ENCODE data around the gene CALML3. TPM values are rescaled to one million over a fixed set of nuclear protein-coding genes. Genes with fewer than 3 reads are reported as not detected.

The CALML3 gene
- polyA plus RNA-seq, 12 donors = 0.18 to 0.50 (median 0.33) TPM; not detected in 2

DNA sequence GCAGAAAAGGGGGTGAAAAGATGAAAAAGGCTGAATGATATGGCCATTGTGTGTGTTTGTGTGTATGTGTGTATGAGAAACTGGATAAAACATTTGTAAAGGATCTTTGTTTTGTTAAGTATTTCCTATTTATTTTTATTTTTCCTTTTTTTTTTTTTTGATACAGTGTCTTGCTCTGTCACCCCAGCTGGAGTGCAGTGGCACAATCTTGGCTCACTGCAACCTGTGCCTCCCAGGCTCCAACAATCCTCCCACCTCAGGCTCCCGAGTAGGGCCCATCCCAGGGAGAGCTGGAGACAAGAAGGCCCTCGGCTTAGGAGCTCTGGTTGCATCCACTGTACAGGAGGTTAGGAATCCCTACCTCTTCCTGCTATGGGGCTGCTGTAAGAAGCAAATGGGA is 18.5 kb upstream of the CALML3 start:
- no peak for DNase-seq

DNA sequence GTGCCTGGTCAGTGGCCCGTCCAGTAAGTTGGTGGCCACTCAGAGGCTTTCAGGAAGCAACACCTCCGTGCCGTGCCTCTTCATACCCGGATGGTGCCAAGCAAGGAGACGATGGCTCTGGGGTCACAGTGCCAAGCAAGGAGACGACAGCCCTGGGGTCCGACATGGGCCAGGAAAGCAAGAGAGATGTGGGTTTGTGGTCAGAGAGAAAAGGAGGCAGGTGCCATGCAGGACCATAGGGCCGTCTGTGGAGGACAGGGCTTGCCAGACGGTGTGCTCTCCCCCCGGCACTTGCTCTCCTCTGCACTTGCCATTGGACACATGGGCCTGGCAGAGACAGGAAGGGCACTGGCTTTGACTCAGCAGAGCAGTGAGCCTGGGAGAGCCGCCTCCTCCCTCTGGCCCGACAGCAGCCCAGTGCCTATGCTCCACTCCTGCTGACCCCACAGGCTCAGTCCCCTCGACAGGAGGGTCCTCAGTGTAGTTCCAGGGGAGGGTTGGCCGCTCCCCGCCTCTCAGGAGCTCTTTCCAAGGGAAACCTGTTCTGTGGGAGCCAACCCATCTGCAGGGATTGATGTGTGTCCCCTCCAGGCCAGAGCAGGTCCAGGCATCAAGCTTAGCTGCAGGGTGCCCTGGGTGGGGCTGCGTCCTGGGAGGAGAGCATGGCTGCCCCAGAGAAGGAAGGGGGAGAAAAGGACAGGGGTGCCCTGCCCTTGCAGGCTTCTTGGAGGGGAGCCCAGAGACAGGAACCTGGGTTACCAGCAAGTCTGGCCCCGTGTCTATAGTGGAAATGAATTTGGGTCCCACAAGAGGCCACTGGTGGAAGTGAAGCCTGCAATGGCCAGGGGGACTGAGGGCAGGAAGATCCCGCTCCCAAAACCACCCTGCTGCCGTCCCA is 17.8 kb upstream of the CALML3 start:
- no peak for DNase-seq

DNA sequence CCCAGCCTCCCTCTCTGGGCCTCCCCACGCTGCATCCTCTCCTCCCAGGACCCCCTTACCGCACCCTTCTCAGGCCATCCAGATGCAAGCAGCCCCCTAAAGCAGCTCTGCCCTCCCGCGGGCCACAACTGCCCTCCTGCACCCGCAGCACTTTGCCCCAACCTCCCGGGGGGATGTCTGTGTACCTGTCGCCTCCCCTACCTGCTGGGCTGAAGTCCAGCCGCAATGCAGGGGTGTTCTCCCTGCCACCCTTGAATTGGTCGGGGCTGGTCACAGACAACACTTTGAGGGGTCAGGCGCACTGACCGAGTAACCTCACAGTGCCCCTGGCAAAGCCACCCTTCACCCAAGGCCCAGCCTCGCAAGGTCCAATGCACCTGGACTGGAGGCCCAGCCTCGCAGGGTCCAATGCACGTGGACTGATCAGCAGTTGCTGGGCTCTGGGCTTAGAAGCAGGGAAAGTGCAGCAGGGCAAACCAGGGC is 17.1 kb upstream of the CALML3 start:
- DNase-seq = no peak

DNA sequence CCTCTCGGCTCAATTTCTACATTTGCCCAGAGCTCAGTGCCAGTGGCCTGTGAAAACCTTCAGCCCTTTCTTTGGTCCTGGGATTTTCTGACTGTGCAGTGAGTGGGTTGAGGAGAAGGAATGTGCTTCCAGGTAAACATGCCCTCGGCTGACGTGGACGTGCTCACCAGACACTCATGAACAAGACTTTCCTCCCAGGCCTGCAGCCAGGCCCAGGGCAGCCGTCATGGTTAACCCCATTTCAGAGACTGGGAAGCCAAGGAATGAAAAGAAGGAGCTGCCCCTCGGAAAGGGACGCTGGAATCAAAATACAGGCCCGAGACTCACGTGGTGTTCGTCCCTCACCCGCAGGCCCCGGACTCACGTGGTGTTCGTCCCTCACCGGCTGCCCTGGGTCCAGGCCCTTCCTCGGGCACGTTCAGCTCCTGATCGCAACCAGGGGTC is 16.6 kb upstream of the CALML3 start:
- DNase-seq = no peak

DNA sequence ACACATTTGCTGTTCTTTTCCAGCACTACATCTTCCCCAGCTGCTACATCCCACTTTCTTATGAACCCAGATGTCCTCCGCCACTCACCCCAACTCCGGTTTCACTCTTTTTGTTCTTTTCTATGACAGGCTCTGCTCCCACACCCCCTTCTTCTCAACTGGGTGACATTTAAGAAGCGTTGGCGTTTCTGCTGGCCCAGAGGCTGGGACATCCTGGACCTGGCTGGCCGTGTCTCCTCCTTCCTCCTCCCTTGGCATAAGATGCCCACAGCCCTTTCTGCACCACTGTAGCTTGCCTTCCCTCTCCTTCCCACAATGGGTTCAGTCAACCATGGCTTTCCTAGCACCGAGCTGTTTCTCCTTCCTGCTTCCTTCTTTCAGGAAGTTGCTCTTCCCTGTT is 16.0 kb upstream of the CALML3 start:
- no peak for DNase-seq

DNA sequence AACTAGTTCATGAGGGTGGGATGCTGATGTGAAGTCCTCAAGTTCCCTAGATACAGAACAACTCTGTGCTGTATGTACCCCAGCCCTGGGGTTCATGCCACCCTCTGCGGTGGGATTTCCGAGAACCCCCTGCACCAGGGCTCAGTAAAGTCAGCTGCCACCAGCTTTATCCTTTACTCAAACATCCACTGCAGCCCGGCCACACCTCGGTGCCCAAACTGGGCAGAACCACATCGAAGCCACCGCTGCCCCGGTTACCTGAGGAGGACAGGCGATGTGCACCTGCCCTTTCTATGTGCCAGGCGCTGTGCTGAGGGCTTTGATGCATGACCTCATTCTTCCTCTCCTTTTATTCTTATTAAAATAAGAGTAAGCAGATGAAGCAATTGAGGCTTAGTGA is 15.5 kb upstream of the CALML3 start:
- no peak for DNase-seq

DNA sequence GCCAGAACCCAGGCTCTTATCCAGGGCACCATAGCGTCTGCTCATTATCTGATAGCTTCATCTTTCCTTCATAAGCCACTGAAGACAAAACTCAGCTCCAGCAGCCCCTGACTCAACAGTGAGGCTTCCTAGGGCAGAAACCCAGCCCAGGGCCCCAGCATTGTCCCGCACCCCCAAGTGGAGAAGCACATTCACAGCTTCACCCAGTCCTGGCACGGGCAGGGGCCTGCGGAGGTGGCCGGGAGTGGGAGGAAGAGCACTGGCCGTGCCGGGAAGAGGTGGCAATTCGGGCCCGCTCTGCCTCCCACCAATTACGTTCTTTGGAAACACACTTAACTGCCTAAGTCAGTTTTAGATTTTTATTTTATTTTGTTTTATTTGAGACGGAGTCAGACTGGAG is 15.1 kb upstream of the CALML3 start:
- DNase-seq = no peak

DNA sequence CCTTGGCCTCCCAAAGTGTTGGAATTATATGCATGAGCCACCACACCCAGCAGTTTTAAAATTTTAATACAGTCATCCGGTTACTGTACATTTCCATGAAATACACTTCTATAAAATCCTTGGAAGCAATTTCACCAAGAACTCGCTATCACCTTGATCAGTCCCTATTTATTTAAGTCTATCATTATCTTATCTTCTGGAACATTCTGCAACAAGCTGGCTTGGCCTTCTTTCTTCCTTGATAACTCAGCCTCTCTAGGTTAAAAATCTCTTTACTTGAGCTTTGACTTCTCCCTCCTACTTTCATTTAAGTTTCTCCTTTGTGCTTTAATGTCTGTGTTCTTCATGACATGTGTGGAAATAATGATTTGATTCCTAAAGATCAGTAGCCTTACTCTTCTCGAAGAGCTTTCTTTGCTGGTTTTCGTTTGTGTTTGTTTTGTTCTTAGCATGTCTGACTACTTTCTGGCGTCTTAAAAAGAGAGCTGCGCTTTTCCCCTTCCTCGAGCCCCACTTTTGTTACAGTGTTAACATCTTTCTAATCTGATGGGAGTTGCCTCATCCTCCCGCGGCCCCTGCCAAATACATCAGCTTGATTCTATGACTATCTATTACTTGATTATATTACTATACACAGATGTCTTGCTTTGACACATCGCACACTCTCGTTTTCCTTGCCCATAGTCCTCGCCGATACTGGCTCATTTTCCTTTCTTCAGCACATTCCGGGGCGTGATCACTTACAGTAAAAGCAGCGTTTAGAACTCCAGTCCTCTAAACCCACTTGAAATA is 14.3 kb upstream of the CALML3 start:
- DNase-seq = peak; percentile 26

DNA sequence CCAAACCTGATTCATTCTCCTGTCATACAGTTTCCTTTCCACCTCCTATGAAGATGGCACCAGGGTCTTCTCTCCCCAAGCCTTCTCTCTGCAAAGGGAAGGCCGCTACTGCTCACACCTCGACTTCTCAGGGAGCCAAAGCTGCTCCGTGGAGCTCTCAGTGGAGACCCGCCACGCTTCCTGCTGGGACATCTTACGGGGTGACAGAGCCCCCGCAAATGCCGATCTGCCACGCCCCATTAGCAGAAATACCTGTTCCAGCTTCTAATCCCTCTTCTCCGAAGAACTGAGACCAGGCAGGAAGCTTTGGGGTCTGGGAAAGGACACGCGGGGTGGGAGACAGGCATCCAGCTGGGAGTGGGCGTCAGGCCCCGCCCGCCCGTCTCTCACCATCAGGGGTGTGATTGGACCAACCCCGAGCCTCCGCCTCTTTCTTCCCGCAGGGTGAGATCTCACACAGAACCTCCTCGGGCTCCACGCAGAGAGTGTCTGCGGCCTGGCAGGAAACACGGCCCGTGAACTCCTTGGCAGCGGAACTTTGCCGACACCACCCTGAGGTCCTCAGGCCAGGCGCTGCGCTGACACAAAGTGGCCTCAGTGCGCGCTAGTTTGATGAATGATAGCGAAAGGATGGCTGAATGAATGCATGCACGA is 13.4 kb upstream of the CALML3 start:
- DNase-seq = no peak

DNA sequence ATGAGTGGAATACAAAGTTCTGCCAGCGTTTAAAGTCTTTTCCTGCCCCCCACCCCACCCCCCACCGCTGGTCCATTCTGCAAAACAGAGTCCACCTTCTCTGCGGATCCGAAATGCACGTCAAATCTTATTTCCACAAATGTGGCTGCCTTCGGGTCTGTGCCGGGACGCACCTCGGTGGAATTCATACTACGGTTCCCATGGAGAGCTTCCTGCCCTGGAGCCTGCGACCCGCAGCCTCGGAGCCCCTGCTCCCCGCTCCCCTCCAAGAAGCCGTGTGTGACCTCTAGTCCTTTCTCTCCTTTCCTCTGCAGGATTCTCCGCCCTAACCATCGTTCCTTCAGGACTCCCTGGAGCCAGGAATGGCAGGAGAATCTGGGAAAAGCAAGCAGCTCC is 12.9 kb upstream of the CALML3 start:
- DNase-seq = no peak

DNA sequence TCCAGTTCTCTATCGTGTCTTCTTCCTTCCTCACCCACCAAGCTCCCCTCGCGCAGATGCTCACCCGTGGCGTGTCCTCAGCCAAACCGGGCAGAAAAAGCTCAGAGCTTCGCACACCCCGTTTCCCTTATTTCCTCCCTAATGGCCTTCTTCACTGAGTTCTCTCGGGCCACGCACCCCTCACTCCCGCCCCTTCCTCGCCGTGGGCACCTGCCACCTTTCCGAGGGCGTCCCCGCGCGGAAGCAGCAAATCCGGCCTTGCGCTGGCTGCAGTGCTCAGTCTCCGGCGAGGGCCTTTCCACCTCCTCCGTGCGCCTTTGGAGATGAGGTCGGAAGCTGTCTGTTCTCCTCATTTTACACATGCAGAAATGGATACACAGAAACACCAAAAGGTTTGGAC is 12.4 kb upstream of the CALML3 start:
- DNase-seq = no peak

DNA sequence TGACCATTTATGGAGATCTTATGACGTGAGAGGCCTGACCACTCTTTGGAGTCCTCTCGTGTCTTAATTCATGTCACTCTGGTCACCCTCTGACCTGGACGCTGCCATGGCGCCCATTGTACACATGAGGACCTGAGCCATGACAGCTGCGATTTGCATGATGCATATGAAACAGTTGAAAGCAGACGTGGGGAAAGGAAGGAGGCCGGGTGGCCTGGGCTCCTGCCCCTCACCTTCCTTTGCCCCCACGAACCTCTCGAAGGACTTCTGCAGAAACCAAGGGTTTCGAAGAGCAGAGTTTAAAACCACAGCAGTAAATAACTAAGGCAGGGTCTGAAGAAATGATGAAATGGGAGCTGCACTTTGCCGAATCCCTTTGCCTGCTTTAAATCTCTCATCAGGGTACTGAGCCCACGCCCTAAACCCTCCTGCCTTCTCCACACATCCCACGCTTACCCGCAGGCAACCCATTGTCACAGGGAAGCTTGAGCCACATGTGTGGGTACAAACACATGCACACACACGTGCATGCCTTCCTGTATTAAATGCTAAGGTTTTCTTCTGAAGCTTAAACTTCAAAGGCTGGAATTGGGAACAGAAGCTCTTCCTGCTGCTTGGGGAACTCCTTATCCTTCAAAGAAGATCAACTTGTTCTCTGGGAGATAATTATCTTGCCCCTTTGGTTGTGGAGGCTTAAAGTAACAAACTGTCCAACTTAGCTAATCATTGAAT is 11.7 kb upstream of the CALML3 start:
- DNase-seq = no peak

DNA sequence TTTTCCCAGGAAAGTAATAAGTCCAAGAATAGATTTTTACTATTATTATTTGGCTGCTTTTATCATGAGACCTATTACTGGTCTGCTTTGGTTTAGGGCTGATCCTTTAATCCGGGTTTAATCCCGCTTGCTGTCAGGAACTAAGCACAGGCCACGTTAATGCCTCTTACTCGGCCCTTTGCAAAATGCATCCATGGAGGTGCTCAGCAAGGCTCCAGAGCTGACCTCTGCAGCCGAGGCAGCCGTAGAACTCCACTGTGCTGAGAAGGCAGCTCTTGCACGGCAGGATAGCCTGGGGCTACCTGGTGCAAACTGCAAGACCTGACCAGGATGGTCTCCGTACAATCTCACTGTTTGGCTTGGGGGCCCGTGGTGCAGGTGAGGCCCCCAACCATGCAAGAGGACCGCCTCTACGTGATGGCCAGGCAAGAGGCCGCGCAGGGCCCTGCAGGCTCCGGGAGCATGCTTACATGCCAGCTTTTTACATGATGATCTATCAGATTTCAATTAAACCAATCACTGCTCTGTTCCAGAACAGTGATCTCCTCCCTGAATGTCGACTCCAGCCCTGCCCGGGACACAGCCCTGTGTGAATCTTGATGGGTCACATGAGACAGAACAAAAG is 10.4 kb upstream of the CALML3 start:
- DNase-seq = no peak

DNA sequence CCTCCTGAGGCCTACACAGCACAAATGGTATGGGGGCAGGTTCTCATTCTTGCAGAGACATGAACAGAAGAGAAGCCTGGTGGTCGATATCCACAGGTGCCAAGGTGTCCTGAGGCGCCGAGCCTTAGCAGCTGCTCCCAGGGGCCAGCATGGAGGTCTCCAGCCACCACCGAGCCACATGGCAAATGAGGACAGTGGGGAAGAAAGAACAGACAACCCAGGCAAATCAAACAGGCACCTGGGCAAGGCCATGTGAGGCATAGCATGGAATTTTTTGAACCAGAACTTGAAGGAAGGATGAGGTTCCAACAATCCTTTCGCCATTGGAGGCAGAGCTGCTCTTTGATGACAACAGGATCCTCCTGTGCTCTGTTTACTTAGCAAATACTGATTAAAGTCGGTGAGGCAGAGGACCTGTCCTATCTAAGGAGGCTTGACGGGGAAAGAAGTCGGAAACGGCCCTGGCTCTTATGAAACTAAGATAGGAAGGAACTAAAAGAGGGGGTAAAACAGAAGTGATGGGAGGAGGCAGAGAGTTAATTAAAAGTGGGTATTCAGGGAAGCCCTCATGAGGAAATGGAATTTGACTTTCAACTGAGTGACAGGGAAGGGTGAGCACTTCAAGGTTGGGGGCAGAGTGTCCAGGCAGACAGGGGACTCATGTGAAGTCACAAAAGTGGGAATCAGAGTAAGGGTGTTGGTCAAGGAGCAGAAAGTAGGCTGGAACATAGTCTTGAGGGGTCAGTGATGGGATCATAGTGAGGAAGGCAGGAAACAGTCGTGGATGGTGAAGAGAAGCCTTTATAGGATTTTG is 8.6 kb upstream of the CALML3 start:
- no peak for DNase-seq

DNA sequence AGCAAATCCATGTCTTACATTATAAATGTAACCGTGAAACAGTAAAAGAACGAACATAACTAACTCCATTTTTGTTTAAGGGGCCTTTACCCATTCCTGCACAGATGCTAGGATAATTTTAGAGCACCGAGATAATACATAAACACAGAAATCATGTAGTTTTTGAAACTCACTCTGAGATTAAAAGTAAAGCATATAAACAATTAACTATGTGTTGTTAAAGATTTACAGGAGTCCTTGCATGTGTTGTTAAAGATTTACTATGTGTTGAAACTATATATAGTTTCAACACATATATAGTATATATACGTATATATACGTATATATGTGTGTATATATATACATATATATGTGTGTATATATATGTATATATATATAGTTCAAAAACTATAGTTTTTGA is 7.2 kb upstream of the CALML3 start:
- no peak for DNase-seq

DNA sequence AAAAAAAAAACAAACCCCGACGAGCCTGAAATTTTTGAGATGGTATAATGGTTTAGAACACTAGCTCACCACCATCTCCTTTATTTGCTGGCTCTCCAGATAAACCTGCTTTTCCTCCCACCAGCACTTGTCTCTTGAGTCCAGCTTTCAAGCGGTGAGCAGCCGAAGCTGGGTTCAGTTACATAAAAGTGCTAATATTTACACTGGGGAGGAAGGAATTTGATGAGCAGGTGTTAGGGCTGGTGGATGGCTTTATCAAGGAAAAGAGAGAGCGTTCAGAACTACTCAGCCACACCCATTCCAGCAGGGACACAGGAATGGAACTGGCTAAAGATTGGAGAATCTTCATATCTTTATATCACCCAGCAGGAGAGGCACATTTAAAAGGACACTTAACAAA is 6.6 kb upstream of the CALML3 start:
- no peak for DNase-seq

DNA sequence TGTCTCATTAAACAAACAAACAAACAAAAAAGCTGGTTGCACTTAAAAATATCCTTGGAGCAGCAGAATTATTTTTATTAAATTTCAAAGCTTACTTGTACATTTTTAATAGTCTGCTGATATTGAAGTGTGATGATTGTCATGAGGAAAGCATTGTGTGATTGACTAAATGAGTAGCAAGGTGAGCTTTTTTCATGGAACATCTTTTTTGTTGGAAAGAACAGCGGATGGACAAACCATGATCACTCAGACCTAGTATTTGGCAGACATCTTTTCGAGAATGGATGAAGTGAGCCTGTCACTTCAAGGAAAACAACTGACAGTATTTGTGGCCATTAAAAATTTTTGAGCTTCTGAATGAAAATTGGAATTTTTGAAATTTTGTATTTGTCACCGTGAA is 5.7 kb upstream of the CALML3 start:
- no peak for DNase-seq

DNA sequence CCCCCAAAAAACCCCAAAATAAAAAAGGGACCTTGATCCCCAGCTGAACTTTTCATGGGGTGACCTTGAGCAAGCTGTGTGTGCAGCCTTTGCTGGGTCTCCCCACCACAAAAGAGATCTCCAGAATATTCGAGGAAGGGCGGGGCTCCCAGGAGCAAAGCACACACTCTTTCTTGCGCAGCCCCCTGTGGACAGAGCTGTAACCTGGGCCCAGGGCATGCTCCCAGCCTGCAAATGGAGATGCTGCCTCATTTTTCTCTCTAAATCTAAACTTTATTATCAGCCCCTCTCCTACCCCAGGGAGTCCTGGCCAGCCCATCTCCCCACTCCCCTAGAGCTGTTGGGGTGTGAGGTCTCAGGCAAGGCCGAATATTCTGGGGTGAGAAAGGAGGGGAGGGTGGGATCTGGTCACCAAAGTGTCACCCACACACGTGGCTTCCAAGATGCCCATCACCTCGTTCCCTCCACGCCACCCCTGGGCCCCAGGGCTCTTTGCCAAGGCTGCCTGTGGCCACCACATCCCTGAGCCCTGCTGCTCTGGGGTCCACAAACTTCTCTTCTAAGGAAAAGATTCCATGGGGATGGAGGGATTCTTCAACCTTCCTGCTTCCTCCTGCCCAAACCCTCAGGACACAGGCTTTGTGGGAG is 1.7 kb upstream of the CALML3 start:
- DNase-seq = no peak

DNA sequence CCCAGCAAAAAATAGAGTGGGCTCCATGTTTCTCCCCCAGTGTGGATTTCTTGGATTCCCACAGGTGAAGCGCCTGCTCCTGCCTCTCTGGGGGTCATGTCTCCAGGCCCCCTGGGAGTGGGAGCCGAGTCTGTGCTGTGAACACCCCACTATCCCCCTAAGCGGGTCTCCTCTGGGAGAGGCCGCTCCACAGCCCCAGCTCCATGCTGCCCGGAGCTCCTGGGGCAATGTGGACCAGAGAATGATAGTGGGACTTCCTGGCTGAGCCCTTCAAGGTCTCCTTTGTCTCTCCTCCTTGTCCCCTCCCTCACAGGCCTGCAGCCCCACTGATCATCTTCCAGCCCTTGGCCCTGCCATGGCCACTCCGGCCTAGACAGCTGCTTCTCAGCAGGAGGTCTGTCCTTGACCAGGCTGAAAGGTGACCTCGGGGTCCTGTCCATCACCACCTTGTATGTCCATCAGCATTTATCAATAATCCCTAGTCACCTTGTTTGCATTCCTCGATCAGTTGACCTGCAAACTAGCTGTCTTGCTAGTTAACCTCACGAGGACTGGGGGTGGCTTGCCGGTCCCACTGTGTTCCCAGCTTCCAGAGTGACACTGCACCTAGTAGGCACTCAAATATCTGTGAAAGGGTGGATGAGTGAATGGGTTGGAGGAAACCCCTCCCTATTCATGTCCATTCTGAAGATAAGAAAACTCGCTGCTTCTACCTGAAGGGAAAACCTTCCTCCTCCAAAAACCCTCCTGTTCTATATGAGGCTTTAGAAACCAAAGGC is 776 bp upstream of the CALML3 start:
- DNase-seq = no peak
